ENCODE results near the gene PTPRM. TPM values are rescaled to one million over a fixed set of nuclear protein-coding genes. Genes with fewer than 3 reads are reported as not detected.

The PTPRM gene
- polyA plus RNA-seq, 1 donor (not counting 4 experiments of a cell fraction or from before 2014, with no cell fraction given) = 54.5 TPM

DNA sequence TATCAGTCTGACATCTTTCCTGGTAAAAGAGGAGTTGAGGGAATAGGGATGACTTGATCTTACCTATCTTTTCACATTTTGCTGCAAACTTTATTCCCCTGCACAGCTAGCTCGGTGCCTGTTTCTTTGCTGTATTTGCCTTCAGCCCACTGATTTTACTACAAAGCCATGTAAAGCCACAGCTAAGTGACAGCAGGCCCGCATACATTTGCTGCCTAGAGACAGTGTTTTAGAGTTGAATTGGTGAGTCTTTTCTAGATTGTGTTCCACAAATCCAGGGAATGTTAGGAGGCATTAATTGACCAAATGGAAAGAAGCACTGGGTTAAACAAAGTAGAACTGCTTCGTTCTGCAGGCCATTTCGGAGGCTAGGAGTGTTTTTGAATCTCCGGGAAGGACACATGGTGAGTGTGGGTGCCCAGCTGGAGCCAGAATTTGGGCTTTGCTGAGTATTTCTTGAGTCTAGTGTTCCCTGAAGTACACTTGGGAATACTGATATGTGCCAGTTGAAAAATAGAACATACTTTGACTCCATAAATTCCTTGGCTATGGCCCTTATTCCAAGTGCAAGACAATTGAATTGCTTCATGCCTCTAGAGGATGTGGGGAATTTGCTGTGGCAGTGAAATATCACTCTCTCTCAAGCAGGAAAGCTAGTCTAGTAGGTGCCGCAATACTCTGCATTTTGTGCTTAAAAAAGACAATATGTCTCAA is 329.8 kb downstream of the PTPRM start:
- FAIRE-seq (no peak), DNase-seq (ENCODE audit: low read depth, low spot score) (no peak)
- dilution Hi-C loops (cut with MboI; ENCODE audit: extremely low pct_ligation_motif_present, low sequenced_read_pairs) = no loop called here
- H3K4me3 ChIP-seq (ENCODE audit: control insufficient read depth in 2 of 3, extremely low read depth in 1 of 3, insufficient read depth in 2 of 3, low read depth in 1 of 3, low read length in 3 of 3) = no peak overlapping the region
- H3K27ac ChIP-seq (ENCODE audit: control insufficient read depth, insufficient read depth, low read length) = no peak overlapping the region
- no peaks in the 10 kb centered on the region for H3K27me3 ChIP-seq (ENCODE audit: control insufficient read depth, extremely low read depth, insufficient read depth, low read length)
- H3K79me2 ChIP-seq (ENCODE audit: control insufficient read depth, insufficient read depth, low read length) = no peaks in the 10 kb centered on the region
- no peaks in the 10 kb centered on the region for H3K36me3 ChIP-seq (ENCODE audit: control insufficient read depth in 2 of 2, extremely low read depth in 1 of 2, insufficient read depth in 2 of 2, low read length in 2 of 2)
- no peaks in the 10 kb centered on the region for H4K20me1 ChIP-seq (ENCODE audit: control insufficient read depth, extremely low read depth, insufficient read depth, low read length)
- no peak overlapping the region for H3K9ac ChIP-seq (ENCODE audit: control insufficient read depth, extremely low read depth, insufficient read depth, low read length)
- H3K9me3 ChIP-seq (ENCODE audit: control insufficient read depth, low read depth, low read length) = no peaks in the 10 kb centered on the region
- no peaks in the 10 kb centered on the region for H3K4me1 ChIP-seq (ENCODE audit: control insufficient read depth, extremely low read depth, insufficient read depth, low read length)
- no peaks in the 10 kb centered on the region for H3K9me1 ChIP-seq (ENCODE audit: control insufficient read depth, extremely low read depth, insufficient read depth, low read length)
- H2AFZ ChIP-seq (ENCODE audit: control insufficient read depth, low read length) = no peak overlapping the region
- H3K4me2 ChIP-seq (ENCODE audit: control insufficient read depth, extremely low read depth, insufficient read depth, low read depth, low read length) = no peak overlapping the region
- TF ChIP-seq, protein P1, sequence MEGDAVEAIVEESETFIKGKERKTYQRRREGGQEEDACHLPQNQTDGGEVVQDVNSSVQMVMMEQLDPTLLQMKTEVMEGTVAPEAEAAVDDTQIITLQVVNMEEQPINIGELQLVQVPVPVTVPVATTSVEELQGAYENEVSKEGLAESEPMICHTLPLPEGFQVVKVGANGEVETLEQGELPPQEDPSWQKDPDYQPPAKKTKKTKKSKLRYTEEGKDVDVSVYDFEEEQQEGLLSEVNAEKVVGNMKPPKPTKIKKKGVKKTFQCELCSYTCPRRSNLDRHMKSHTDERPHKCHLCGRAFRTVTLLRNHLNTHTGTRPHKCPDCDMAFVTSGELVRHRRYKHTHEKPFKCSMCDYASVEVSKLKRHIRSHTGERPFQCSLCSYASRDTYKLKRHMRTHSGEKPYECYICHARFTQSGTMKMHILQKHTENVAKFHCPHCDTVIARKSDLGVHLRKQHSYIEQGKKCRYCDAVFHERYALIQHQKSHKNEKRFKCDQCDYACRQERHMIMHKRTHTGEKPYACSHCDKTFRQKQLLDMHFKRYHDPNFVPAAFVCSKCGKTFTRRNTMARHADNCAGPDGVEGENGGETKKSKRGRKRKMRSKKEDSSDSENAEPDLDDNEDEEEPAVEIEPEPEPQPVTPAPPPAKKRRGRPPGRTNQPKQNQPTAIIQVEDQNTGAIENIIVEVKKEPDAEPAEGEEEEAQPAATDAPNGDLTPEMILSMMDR (optimal IDR thresholded peaks at IDR 0.05 in 1 of 3, IDR thresholded peaks at IDR 0.05 in 1 of 3, conservative IDR thresholded peaks at IDR 0.05 in 1 of 3; ENCODE audit: extremely low read depth in 1 of 3, insufficient read depth in 2 of 3, low read length in 3 of 3) = no peak
- no peak for TF ChIP-seq EZH2 (IDR thresholded peaks at IDR 0.05; ENCODE audit: low read length)

DNA sequence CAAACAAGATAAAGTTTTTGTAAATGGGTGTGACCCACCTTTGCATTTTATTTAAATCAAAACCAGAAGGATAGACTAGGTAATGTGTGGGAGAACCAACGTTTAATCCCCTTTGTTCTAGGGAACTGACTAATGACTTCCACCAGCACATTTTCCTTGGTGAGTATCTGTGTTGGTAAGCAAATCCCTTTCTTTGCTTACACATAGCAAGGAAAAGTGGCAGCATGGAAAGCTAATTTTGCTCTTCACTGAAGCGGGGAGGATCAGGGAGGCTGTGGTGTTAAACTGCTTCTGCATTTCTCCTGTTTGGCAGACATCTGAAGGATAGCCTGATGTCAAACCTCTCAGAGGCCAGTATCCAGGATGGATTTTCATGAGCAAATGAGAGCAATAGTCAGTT is 331.1 kb downstream of the PTPRM start:
- Histone ChIP-seq H3K9ac (ENCODE audit: control insufficient read depth, extremely low read depth, insufficient read depth, low read length) (no peak overlapping the region), H2AFZ (ENCODE audit: control insufficient read depth, low read length) (no peak overlapping the region), H3K4me1 (ENCODE audit: control insufficient read depth, extremely low read depth, insufficient read depth, low read length) (no peaks in the 10 kb centered on the region), H3K27ac (ENCODE audit: control insufficient read depth, insufficient read depth, low read length) (no peak overlapping the region), H4K20me1 (ENCODE audit: control insufficient read depth, extremely low read depth, insufficient read depth, low read length) (no peaks in the 10 kb centered on the region), H3K79me2 (ENCODE audit: control insufficient read depth, insufficient read depth, low read length) (no peaks in the 10 kb centered on the region), H3K4me3 (ENCODE audit: control insufficient read depth in 2 of 3, extremely low read depth in 1 of 3, insufficient read depth in 2 of 3, low read depth in 1 of 3, low read length in 3 of 3) (no peak overlapping the region), H3K9me1 (ENCODE audit: control insufficient read depth, extremely low read depth, insufficient read depth, low read length) (no peaks in the 10 kb centered on the region), H3K4me2 (ENCODE audit: control insufficient read depth, extremely low read depth, insufficient read depth, low read depth, low read length) (no peak overlapping the region), H3K27me3 (ENCODE audit: control insufficient read depth, extremely low read depth, insufficient read depth, low read length) (no peaks in the 10 kb centered on the region), H3K36me3 (ENCODE audit: control insufficient read depth in 2 of 2, extremely low read depth in 1 of 2, insufficient read depth in 2 of 2, low read length in 2 of 2) (no peaks in the 10 kb centered on the region), H3K9me3 (ENCODE audit: control insufficient read depth, low read depth, low read length) (no peaks in the 10 kb centered on the region)
- FAIRE-seq = no peak
- TF ChIP-seq, protein P1 (optimal IDR thresholded peaks at IDR 0.05 in 1 of 3, IDR thresholded peaks at IDR 0.05 in 1 of 3, conservative IDR thresholded peaks at IDR 0.05 in 1 of 3; ENCODE audit: extremely low read depth in 1 of 3, insufficient read depth in 2 of 3, low read length in 3 of 3) = no peak
- TF ChIP-seq EZH2 (IDR thresholded peaks at IDR 0.05; ENCODE audit: low read length) = no peak
- dilution Hi-C loops (cut with MboI; ENCODE audit: extremely low pct_ligation_motif_present, low sequenced_read_pairs) = no loop called here
- DNase-seq (ENCODE audit: low read depth, low spot score) = no peak
